ENCODE results near the gene PSMA3.

- no peak for TF ChIP-seq CTCF (IDR thresholded peaks at IDR 0.05)
- no peak for TF ChIP-seq POLR2AphosphoS5 (IDR thresholded peaks at IDR 0.05)
Observed at GRCh38 chr14:58285132-58285531, 40.5 kb downstream of the PSMA3 start.

Data from upper lobe of left lung (tissue), 4 donors.